HCT116 (cell line): ENCODE measurements around the gene FGFR1OP2.

Experiments
- CEBPB ChIP-seq: IDR thresholded peaks from 2 replicates; pipeline ENCODE4 v1.6.1; 2012; ENCODE audit warnings: low read depth
- EGR1 ChIP-seq: IDR thresholded peaks from 2 replicates; pipeline ENCODE4 v1.6.1; 2012; ENCODE audit warnings: low read depth
- EZH2 ChIP-seq: fragments of 200-600 bp; sonication (generic); IDR thresholded peaks from 2 replicates; pipeline ENCODE4 v1.6.1; 2017; ENCODE audit warnings: antibody characterized with exemption, mixed run types
- EZH2phosphoT487 ChIP-seq: fragments of 200-600 bp; IDR thresholded peaks from 2 replicates; pipeline ENCODE4 v1.6.1; 2018; ENCODE audit warnings: antibody characterized with exemption, borderline replicate concordance
- JUND ChIP-seq: IDR thresholded peaks from 2 replicates; pipeline ENCODE4 v1.6.1; 2012
- SRF ChIP-seq: IDR thresholded peaks from 2 replicates; pipeline ENCODE4 v1.6.1; 2012; ENCODE audit warnings: low read depth
- ZFX ChIP-seq: fragments of 450-650 bp; IDR thresholded peaks from 2 replicates; pipeline ENCODE4 v1.6.1; 2017
- TF ChIP-seq, protein P1 (sequence below), 3 experiments: fragments of 200-600 bp in 1 of 3; sonication (generic) in 1 of 3; IDR thresholded peaks in 2 of 3; conservative IDR thresholded peaks in 1 of 3; 2 replicates each; pipeline ENCODE4 v1.5.1; 2012 to 2017; ENCODE audit warnings: low read depth in 2 of 3, low read length in 2 of 3, antibody characterized with exemption in 1 of 3, borderline replicate concordance in 1 of 3, control low read depth in 1 of 3, mild to moderate bottlenecking in 1 of 3, mixed read lengths in 1 of 3, mixed run types in 1 of 3, moderate library complexity in 1 of 3; ENCODE audit not compliant: insufficient read depth in 1 of 3
- TF ChIP-seq, protein P2 (sequence below): IDR thresholded peaks from 2 replicates; pipeline ENCODE4 v1.6.1; 2012
- TF ChIP-seq, protein P3 (sequence below): IDR thresholded peaks from 2 replicates; pipeline ENCODE4 v1.6.1; 2012; ENCODE audit warnings: low read depth

DNA sequence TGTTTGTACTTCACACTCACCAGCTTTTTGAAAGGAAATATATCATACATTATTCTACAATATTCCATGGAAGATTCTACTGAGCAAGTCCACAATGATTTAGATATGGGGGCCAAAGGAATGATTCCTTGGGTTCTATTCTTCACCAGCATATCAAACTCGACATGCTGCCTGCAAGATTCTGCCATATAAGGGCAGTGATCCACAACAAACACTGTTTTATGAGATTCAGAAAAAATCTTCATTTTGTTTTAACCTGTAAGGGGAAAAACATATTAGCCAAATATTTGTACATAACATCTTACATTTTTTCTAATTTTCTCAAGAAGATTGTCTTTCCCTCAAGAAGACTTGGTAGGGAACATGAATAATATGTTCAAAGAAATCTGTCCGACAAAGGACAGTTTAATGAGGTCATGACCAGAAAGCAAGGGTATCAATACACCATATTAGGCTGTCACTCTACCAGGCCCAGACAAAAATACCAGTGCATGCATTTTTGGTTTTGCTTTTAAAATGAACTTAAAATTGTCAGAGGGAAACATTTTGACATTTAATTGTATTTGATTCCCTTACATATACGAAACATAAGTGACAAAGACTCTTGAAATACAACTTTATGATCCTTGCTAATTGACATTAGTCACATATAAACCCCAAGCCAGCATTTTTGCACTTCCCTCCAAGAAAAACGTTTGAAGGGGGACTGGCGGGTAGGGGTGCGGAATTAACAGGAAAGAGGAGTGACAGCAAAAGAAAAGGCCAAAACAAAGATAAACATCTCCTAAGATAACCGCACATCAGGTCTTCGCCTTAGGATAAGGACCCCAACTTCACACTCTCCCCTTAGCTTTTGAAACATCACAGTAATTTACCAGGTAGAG lies 1.5 kb upstream of the FGFR1OP2 start:
- TF ChIP-seq EZH2 (no peak), EZH2phosphoT487 (no peak), SRF (no peak), CEBPB (no peak), JUND (no peak), ZFX (no peak), EGR1 (no peak)
- TF ChIP-seq, protein P1, sequence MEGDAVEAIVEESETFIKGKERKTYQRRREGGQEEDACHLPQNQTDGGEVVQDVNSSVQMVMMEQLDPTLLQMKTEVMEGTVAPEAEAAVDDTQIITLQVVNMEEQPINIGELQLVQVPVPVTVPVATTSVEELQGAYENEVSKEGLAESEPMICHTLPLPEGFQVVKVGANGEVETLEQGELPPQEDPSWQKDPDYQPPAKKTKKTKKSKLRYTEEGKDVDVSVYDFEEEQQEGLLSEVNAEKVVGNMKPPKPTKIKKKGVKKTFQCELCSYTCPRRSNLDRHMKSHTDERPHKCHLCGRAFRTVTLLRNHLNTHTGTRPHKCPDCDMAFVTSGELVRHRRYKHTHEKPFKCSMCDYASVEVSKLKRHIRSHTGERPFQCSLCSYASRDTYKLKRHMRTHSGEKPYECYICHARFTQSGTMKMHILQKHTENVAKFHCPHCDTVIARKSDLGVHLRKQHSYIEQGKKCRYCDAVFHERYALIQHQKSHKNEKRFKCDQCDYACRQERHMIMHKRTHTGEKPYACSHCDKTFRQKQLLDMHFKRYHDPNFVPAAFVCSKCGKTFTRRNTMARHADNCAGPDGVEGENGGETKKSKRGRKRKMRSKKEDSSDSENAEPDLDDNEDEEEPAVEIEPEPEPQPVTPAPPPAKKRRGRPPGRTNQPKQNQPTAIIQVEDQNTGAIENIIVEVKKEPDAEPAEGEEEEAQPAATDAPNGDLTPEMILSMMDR (IDR thresholded peaks at IDR 0.05 in 2 of 3, conservative IDR thresholded peaks at IDR 0.05 in 1 of 3; ENCODE audit: borderline replicate concordance in 1 of 3, insufficient read depth in 1 of 3, low read depth in 2 of 3, low read length in 2 of 3) = no peak
- TF ChIP-seq, protein P2, sequence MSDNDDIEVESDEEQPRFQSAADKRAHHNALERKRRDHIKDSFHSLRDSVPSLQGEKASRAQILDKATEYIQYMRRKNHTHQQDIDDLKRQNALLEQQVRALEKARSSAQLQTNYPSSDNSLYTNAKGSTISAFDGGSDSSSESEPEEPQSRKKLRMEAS = no peak
- TF ChIP-seq, protein P3, sequence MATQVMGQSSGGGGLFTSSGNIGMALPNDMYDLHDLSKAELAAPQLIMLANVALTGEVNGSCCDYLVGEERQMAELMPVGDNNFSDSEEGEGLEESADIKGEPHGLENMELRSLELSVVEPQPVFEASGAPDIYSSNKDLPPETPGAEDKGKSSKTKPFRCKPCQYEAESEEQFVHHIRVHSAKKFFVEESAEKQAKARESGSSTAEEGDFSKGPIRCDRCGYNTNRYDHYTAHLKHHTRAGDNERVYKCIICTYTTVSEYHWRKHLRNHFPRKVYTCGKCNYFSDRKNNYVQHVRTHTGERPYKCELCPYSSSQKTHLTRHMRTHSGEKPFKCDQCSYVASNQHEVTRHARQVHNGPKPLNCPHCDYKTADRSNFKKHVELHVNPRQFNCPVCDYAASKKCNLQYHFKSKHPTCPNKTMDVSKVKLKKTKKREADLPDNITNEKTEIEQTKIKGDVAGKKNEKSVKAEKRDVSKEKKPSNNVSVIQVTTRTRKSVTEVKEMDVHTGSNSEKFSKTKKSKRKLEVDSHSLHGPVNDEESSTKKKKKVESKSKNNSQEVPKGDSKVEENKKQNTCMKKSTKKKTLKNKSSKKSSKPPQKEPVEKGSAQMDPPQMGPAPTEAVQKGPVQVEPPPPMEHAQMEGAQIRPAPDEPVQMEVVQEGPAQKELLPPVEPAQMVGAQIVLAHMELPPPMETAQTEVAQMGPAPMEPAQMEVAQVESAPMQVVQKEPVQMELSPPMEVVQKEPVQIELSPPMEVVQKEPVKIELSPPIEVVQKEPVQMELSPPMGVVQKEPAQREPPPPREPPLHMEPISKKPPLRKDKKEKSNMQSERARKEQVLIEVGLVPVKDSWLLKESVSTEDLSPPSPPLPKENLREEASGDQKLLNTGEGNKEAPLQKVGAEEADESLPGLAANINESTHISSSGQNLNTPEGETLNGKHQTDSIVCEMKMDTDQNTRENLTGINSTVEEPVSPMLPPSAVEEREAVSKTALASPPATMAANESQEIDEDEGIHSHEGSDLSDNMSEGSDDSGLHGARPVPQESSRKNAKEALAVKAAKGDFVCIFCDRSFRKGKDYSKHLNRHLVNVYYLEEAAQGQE = no peak
